Trophoblast cell (in vitro differentiated cells and primary cell): Measurements from ENCODE around the gene CCR6. TPM values are rescaled to one million over a fixed set of nuclear protein-coding genes. Genes with fewer than 3 reads are reported as not detected.

Experiments
- DNase-seq, 2 donors: peaks; one replicate each; pipeline ENCODE4 v3.0.0-alpha.2; 2016
- H2AFZ ChIP-seq: 2 replicates; pipeline ENCODE4 v1.6.1; 2013; ENCODE audit warnings: low read length, moderate library complexity, mild to moderate bottlenecking; ENCODE audit not compliant: insufficient read depth, poor library complexity
- H2AK5ac ChIP-seq: 2 replicates; pipeline ENCODE4 v1.6.1; 2013; ENCODE audit warnings: mild to moderate bottlenecking, low read length
- H2BK120ac ChIP-seq: 2 replicates; pipeline ENCODE4 v1.6.1; 2013; ENCODE audit warnings: low read length, mild to moderate bottlenecking, moderate library complexity; ENCODE audit not compliant: insufficient read depth, poor library complexity
- H2BK12ac ChIP-seq: 2 replicates; pipeline ENCODE4 v1.6.1; 2013; ENCODE audit warnings: mild to moderate bottlenecking, low read length, moderate library complexity
- H2BK5ac ChIP-seq: 2 replicates; pipeline ENCODE4 v1.6.1; 2013; ENCODE audit warnings: low read length, low read depth, moderate library complexity, mild to moderate bottlenecking; ENCODE audit not compliant: poor library complexity
- H3K14ac ChIP-seq: 2 replicates; pipeline ENCODE4 v1.6.1; 2013; ENCODE audit warnings: mild to moderate bottlenecking, low read length
- H3K18ac ChIP-seq: 2 replicates; pipeline ENCODE4 v1.6.1; 2013; ENCODE audit warnings: mild to moderate bottlenecking, low read length
- H3K23ac ChIP-seq: 2 replicates; pipeline ENCODE4 v1.6.1; 2013; ENCODE audit warnings: low read length
- H3K27ac ChIP-seq: 2 replicates; pipeline ENCODE4 v1.5.1; 2013; ENCODE audit warnings: low read depth, mild to moderate bottlenecking, inconsistent platforms, low read length, moderate library complexity
- H3K27me3 ChIP-seq: 2 replicates; pipeline ENCODE4 v1.6.1; 2013; ENCODE audit warnings: inconsistent platforms, mild to moderate bottlenecking, low read length, moderate library complexity; ENCODE audit not compliant: insufficient read depth
- H3K36me3 ChIP-seq, 2 experiments: 1 replicate in 1 of 2; 2 replicates in 1 of 2; pipeline ENCODE4 v1.6.1; 2013; ENCODE audit warnings: low read length in 2 of 2, mild to moderate bottlenecking in 2 of 2, moderate library complexity in 1 of 2; ENCODE audit not compliant: insufficient read depth in 2 of 2, control insufficient read depth in 1 of 2
- H3K4ac ChIP-seq: 2 replicates; pipeline ENCODE4 v1.6.1; 2013; ENCODE audit warnings: low read depth, mild to moderate bottlenecking, low read length, moderate library complexity
- H3K4me1 ChIP-seq, 2 experiments: 1 replicate in 1 of 2; 2 replicates in 1 of 2; pipeline ENCODE4 v1.6.1; 2013; ENCODE audit warnings: low read length in 2 of 2, mild to moderate bottlenecking in 2 of 2, moderate library complexity in 1 of 2; ENCODE audit not compliant: insufficient read depth in 2 of 2, control insufficient read depth in 1 of 2
- H3K4me2 ChIP-seq: 2 replicates; pipeline ENCODE4 v1.6.1; 2013; ENCODE audit warnings: inconsistent platforms, mild to moderate bottlenecking, low read length, moderate library complexity
- H3K4me3 ChIP-seq: 2 replicates; pipeline ENCODE4 v1.5.1; 2013; ENCODE audit warnings: mild to moderate bottlenecking, low read depth, low read length, inconsistent platforms
- H3K79me1 ChIP-seq: one replicate; pipeline ENCODE4 v1.6.1; 2013; ENCODE audit warnings: low read length
- H3K79me2 ChIP-seq: 2 replicates; pipeline ENCODE4 v1.6.1; 2013; ENCODE audit warnings: low read length, mild to moderate bottlenecking; ENCODE audit not compliant: control insufficient read depth, insufficient read depth, poor library complexity
- H3K9ac ChIP-seq: 2 replicates; pipeline ENCODE4 v1.6.1; 2013; ENCODE audit warnings: mild to moderate bottlenecking, low read length
- H3K9me3 ChIP-seq: 2 replicates; pipeline ENCODE4 v1.6.1; 2013; ENCODE audit warnings: low read depth, mild to moderate bottlenecking, control low read depth, inconsistent platforms, low read length; ENCODE audit not compliant: insufficient read depth
- H4K12ac ChIP-seq: 2 replicates; pipeline ENCODE4 v1.6.1; 2013; ENCODE audit warnings: low read depth, mild to moderate bottlenecking, low read length, moderate library complexity
- H4K8ac ChIP-seq: 2 replicates; pipeline ENCODE4 v1.6.1; 2013; ENCODE audit warnings: low read depth, mild to moderate bottlenecking, low read length, moderate library complexity
- H4K91ac ChIP-seq: one replicate; pipeline ENCODE4 v1.6.1; 2013; ENCODE audit warnings: low read depth, mild to moderate bottlenecking, low read length, moderate library complexity
- WGBS: extraction: QIAGEN DNeasy Blood & Tissue Kit; methylation state at CpG from one replicate; pipeline ENCODE4 v1.1.7; 2013; ENCODE audit warnings: missing lambda C conversion rate; ENCODE audit not compliant: insufficient read length, insufficient coverage; ENCODE audit errors: extremely low coverage; 5-methylcytosine and 5-hydroxymethylcytosine counted together
- polyA plus RNA-seq: library from polyadenylated mRNA; stranded (reverse); fragments of 200-250 nt; gene quantifications from 2 replicates; pipeline ENCODE4 v1.2.3, GENCODE V29; 2013

CCR6 gene
- polyA plus RNA-seq = not detected in 2 replicates

DNA sequence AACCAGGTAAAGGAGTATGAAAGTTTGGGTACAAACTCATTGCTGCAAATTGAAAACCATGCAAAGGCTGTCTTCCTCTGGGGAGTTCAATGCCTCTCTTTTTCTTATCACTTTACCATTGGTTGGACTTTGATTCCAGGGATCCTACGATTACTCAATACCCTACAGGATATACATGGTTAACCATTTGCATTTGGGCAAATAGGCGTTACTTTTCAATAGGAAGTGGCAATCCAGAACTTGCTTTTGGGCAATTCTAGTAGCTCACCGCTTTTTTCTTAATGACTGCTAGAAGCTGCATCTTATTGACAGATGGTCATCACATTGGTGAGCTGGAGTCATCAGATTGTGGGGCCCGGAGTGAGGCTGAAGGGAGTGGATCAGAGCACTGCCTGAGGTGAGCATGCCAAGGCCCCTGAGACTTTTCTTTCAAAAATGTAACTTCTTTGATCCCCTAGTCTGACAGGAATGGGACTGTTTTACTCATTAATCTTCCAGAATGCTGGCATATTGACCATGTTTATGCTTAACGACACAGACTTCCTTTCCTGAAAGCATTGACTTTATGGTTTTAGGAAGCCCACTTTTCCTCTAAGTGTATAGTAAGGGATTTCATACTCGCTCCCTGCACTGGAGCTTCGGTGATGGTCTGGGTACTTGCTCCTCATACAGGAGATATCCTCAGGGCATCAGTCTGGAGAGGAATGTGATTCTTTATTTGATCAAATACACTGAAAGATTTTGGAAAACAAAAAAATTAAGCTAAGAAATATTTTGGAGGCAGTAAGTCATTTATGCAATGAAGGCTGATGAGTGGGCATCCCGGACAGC is at the start of gene CCR6:
Gene CCR6 (plus strand): TSS at position 270 of the 831 bp plus-strand sequence. CDS start 13,039 bp downstream, outside the sequence.
- Histone ChIP-seq H3K18ac (no peak within 1 kb of the TSS), H3K79me2 (no peaks in the 10 kb centered on the region), H4K91ac (no peak within 1 kb of the TSS), H3K4me1 (no peaks in the 10 kb centered on the region), H3K4ac (no peak within 1 kb of the TSS), H4K12ac (no peak within 1 kb of the TSS), H3K4me3 (no peak within 1 kb of the TSS), H3K9ac (no peak within 1 kb of the TSS), H3K27me3 (no peaks in the 10 kb centered on the region), H3K14ac (no peak within 1 kb of the TSS), H3K36me3 (no peaks in the 10 kb centered on the region), H2AK5ac (peak within 1 kb of the TSS; percentile 26), H3K9me3 (peaks cover 2% of the 10 kb centered on the region), H3K4me2 (no peak within 1 kb of the TSS), H2BK120ac (no peak within 1 kb of the TSS), H2BK5ac (no peak within 1 kb of the TSS), H3K23ac (no peak within 1 kb of the TSS), H3K79me1 (no peaks in the 10 kb centered on the region), H2BK12ac (no peak within 1 kb of the TSS), H2AFZ (no peak within 1 kb of the TSS), H3K27ac (no peak within 1 kb of the TSS), H4K8ac (no peak within 1 kb of the TSS)
- no peak for DNase-seq
- WGBS = no CpG with 5 or more reads among the region's 8 CpGs

DNA sequence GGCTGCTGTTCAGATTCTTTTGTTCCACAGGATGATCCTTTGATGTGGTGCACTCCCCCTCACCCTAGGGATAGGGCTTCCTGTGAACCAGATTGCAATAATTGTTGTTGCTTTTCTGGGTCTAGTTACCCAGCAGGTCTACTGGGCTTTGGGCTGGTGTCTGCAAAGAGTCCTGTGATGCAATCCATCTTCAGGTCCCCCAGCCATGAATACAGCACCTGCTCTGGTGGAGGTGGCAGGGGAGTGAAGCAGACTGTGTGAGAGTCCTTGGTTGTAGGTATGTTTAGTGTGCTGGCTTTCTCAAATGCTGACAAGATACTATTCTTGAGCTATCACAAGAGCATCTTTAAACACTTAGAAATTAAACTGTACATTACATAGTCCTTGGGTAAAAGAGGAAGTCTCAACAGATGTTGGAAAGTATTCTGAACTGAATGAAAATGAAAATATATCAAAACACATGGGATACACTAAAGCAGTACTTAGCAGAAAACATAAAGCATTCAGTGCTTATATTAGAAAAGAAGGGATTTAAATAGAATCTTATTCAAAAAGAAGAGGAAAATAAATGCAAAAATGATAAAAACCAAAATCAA is 49.1 kb upstream of the CCR6 start:
- no peak overlapping the region for H3K4me3 ChIP-seq
- no peak overlapping the region for H4K91ac ChIP-seq
- no peak overlapping the region for H3K27ac ChIP-seq
- no peak overlapping the region for H3K9ac ChIP-seq
- H3K27me3 ChIP-seq = no peaks in the 10 kb centered on the region
- no peak overlapping the region for H4K8ac ChIP-seq
- H3K14ac ChIP-seq = no peak overlapping the region
- no peak for DNase-seq
- H2AK5ac ChIP-seq = no peak overlapping the region
- no peak overlapping the region for H3K4ac ChIP-seq
- no peak overlapping the region for H3K4me2 ChIP-seq
- H2BK120ac ChIP-seq = no peak overlapping the region
- H3K36me3 ChIP-seq = no peaks in the 10 kb centered on the region
- H3K4me1 ChIP-seq = peaks cover 0 to 4% of the 10 kb centered on the region in 2 experiments
- H2BK12ac ChIP-seq = no peak overlapping the region
- no peak overlapping the region for H4K12ac ChIP-seq
- H3K79me1 ChIP-seq = no peaks in the 10 kb centered on the region
- H3K18ac ChIP-seq = no peak overlapping the region
- H3K79me2 ChIP-seq = no peaks in the 10 kb centered on the region
- no peaks in the 10 kb centered on the region for H3K9me3 ChIP-seq
- H2BK5ac ChIP-seq = no peak overlapping the region
- no peak overlapping the region for H3K23ac ChIP-seq
- H2AFZ ChIP-seq = no peak overlapping the region

- Histone ChIP-seq H4K8ac (no peak overlapping the region), H2AFZ (no peak overlapping the region), H3K18ac (no peak overlapping the region), H3K23ac (no peak overlapping the region), H2AK5ac (no peak overlapping the region), H3K14ac (no peak overlapping the region), H3K27ac (no peak overlapping the region), H4K12ac (no peak overlapping the region), H3K79me1 (no peaks in the 10 kb centered on the region), H2BK5ac (no peak overlapping the region), H3K27me3 (no peaks in the 10 kb centered on the region), H3K4me1 (peaks cover 0 to 4% of the 10 kb centered on the region in 2 experiments), H3K79me2 (no peaks in the 10 kb centered on the region), H3K36me3 (no peaks in the 10 kb centered on the region), H3K4ac (no peak overlapping the region), H4K91ac (no peak overlapping the region), H2BK12ac (no peak overlapping the region), H3K9ac (no peak overlapping the region), H2BK120ac (no peak overlapping the region), H3K4me3 (no peak overlapping the region), H3K4me2 (no peak overlapping the region), H3K9me3 (peaks cover 2% of the 10 kb centered on the region)
- WGBS = no CpG with 5 or more reads among the region's 15 CpGs
- DNase-seq = no peak
Measured at GRCh38 chr6:167077241-167077932, 45.5 kb upstream of the CCR6 start.

GRCh38 chr6:167078745-167079144 is 44.2 kb upstream of the CCR6 start:
- Histone ChIP-seq H4K12ac (no peak overlapping the region), H3K4ac (no peak overlapping the region), H2BK12ac (no peak overlapping the region), H3K27me3 (no peaks in the 10 kb centered on the region), H3K4me1 (peaks cover 0 to 4% of the 10 kb centered on the region in 2 experiments), H3K36me3 (no peaks in the 10 kb centered on the region), H3K79me1 (no peaks in the 10 kb centered on the region), H3K23ac (no peak overlapping the region), H3K18ac (no peak overlapping the region), H2AK5ac (no peak overlapping the region), H2AFZ (no peak overlapping the region), H3K9ac (no peak overlapping the region), H3K14ac (no peak overlapping the region), H3K4me2 (no peak overlapping the region), H4K8ac (no peak overlapping the region), H3K27ac (no peak overlapping the region), H3K4me3 (no peak overlapping the region), H3K79me2 (no peaks in the 10 kb centered on the region), H3K9me3 (peaks cover 2% of the 10 kb centered on the region), H4K91ac (no peak overlapping the region), H2BK5ac (no peak overlapping the region), H2BK120ac (no peak overlapping the region)
- WGBS = no CpG with 5 or more reads among the region's 8 CpGs
- no peak for DNase-seq
